BE2C (cell line): ENCODE results near the gene MR1. TPM values are rescaled to one million over a fixed set of nuclear protein-coding genes. Genes with fewer than 3 reads are reported as not detected.

Experiments
- DNase-seq: peaks from one replicate; pipeline ENCODE4 v3.0.0-alpha.2; 2020
- H3K27me3 ChIP-seq: fragments of 250-450 bp; sonication (Bioruptor Pico); 2 replicates; pipeline ENCODE4 v1.5.1; 2020; ENCODE audit warnings: mild to moderate bottlenecking
- H3K36me3 ChIP-seq: fragments of 250-450 bp; sonication (Bioruptor Pico); 2 replicates; pipeline ENCODE4 v1.5.1; 2020; ENCODE audit warnings: mild to moderate bottlenecking
- H3K4me1 ChIP-seq: fragments of 250-450 bp; sonication (Bioruptor Pico); 2 replicates; pipeline ENCODE4 v1.5.1; 2020
- H3K4me3 ChIP-seq: 2 replicates; pipeline ENCODE4 v1.5.1; 2011; ENCODE audit warnings: low read depth, low read length
- H3K9me3 ChIP-seq: fragments of 250-450 bp; sonication (Bioruptor Pico); 2 replicates; pipeline ENCODE4 v1.5.1; 2020
- CTCF ChIP-seq: IDR thresholded peaks from 2 replicates; pipeline ENCODE4 v1.5.1; 2012; ENCODE audit warnings: mild to moderate bottlenecking, low read depth, low read length
- polyA plus RNA-seq: library from polyadenylated mRNA; unstranded; fragments of >200 nt; gene quantifications from one replicate; pipeline ENCODE4 v1.2.1, GENCODE V29; 2012; ENCODE audit warnings: low read depth, missing spikeins; ENCODE audit not compliant: insufficient read length, insufficient read depth

The MR1 gene
- polyA plus RNA-seq = 0.28 TPM

GRCh38 chr1:181033799-181034451, at the start of gene MR1:
MR1 (plus strand) TSS chr1:181033983; CDS start chr1:181034008, 25 bp downstream.
- no peak within 1 kb of the TSS for H3K4me3 ChIP-seq
- H3K4me1 ChIP-seq = no peaks in the 10 kb centered on the region; the same call in 1 of the 2 replicates
- DNase-seq = no peak

GRCh38 chr1:180988253-180988752, 45.5 kb upstream of the MR1 start:
- Histone ChIP-seq H3K4me1 (peaks cover 8% of the 10 kb centered on the region), H3K36me3 (peaks cover 77% of the 10 kb centered on the region), H3K27me3 (no peaks in the 10 kb centered on the region; the same call in 1 of the 2 replicates), H3K4me3 (no peak overlapping the region), H3K9me3 (no peaks in the 10 kb centered on the region)
- TF ChIP-seq CTCF = no peak
- peak; percentile 49 for DNase-seq

More at GRCh38 chr1:181033799-181034451, at the start of gene MR1:
- TF ChIP-seq CTCF = no peak
- Histone ChIP-seq H3K27me3 (no peaks in the 10 kb centered on the region), H3K9me3 (no peaks in the 10 kb centered on the region), H3K36me3 (no peaks in the 10 kb centered on the region)

GRCh38 chr1:180994262-180994661, 39.5 kb upstream of the MR1 start:
- H3K4me3 ChIP-seq = no peak overlapping the region
- TF ChIP-seq CTCF = no peak
- H3K36me3 ChIP-seq = peaks cover 44% of the 10 kb centered on the region
- H3K9me3 ChIP-seq = no peaks in the 10 kb centered on the region
- H3K27me3 ChIP-seq = no peaks in the 10 kb centered on the region
- no peaks in the 10 kb centered on the region for H3K4me1 ChIP-seq
- no peak for DNase-seq

- H3K27me3 ChIP-seq = no peaks in the 10 kb centered on the region
- no peak for DNase-seq
- no peaks in the 10 kb centered on the region for H3K4me1 ChIP-seq
- no peaks in the 10 kb centered on the region for H3K9me3 ChIP-seq
- TF ChIP-seq CTCF = no peak
- H3K4me3 ChIP-seq = no peak overlapping the region
- H3K36me3 ChIP-seq = peaks cover 30% of the 10 kb centered on the region
Measured at GRCh38 chr1:180997843-180998504, 35.8 kb upstream of the MR1 start.

GRCh38 chr1:181001091-181001780, 32.5 kb upstream of the MR1 start:
- H3K36me3 ChIP-seq = peaks cover 44% of the 10 kb centered on the region
- H3K4me1 ChIP-seq = no peaks in the 10 kb centered on the region
- H3K27me3 ChIP-seq = no peaks in the 10 kb centered on the region
- TF ChIP-seq CTCF = no peak
- H3K9me3 ChIP-seq = no peaks in the 10 kb centered on the region
- no peak overlapping the region for H3K4me3 ChIP-seq
- no peak for DNase-seq
